Measurements from ENCODE around the gene USP40. TPM values are rescaled to one million over a fixed set of nuclear protein-coding genes. Genes with fewer than 3 reads are reported as not detected.

The USP40 gene
- total RNA-seq, 1 experiment from 2014 or later: 34.9 TPM

GRCh38 chr2:233571001-233571400 is 4.4 kb upstream of the USP40 start:
- TF ChIP-seq EZH2 (IDR thresholded peaks at IDR 0.05): no peak
- no peak for TF ChIP-seq SIN3A (IDR thresholded peaks at IDR 0.05; ENCODE audit: low read depth)
- no peak for TF ChIP-seq CEBPB (IDR thresholded peaks at IDR 0.05; ENCODE audit: low read depth)
- no peak for TF ChIP-seq CBX3 (IDR thresholded peaks at IDR 0.05; ENCODE audit: low read depth)
- TF ChIP-seq EZH2phosphoT487 (IDR thresholded peaks at IDR 0.05; ENCODE audit: borderline replicate concordance): no peak
- TF ChIP-seq POLR2AphosphoS5 (IDR thresholded peaks at IDR 0.05; ENCODE audit: low read depth, low read length): no peak
- no peak for TF ChIP-seq ATF3 (IDR thresholded peaks at IDR 0.05)
- no peak for TF ChIP-seq POLR2A (IDR thresholded peaks at IDR 0.05; ENCODE audit: borderline replicate concordance, extremely low read depth, insufficient read depth, insufficient read length)
- TF ChIP-seq FOSL1 (IDR thresholded peaks at IDR 0.05; ENCODE audit: low read depth): no peak
- no peak for TF ChIP-seq TCF7L2 (IDR thresholded peaks at IDR 0.05; ENCODE audit: borderline replicate concordance, extremely low read depth, insufficient read depth, insufficient read length)
- no peak for TF ChIP-seq SRF (IDR thresholded peaks at IDR 0.05; ENCODE audit: low read depth)
- H3K4me2 ChIP-seq (ENCODE audit: low read length): no peak overlapping the region

GRCh38 chr2:233565685-233566140 is 869 bp downstream of the USP40 start:
- Histone ChIP-seq H3K36me3 (ENCODE audit: control insufficient read depth in 1 of 2, insufficient read depth in 2 of 2, low read length in 2 of 2) (no peaks in the 10 kb centered on the region), H3K27me3 (ENCODE audit: insufficient read depth, low read length) (no peaks in the 10 kb centered on the region), H3K27ac (ENCODE audit: low read depth, low read length) (no peak overlapping the region; the same call in 1 of the 2 replicates), H3K4me2 (ENCODE audit: low read length) (peak overlapping the region; percentile 76), H3K9ac (ENCODE audit: low read length) (peak overlapping the region; percentile 97), H3K9me2 (ENCODE audit: insufficient read depth) (no peaks in the 10 kb centered on the region), H2AFZ (ENCODE audit: low read depth, low read length, poor library complexity, severe bottlenecking) (peak overlapping the region; percentile 35), H3K4me3 (replicated peaks in 1 of 2; ENCODE audit: low read depth in 1 of 2, low read length in 2 of 2) (peak overlapping the region; percentile 97 to 99), H3K9me3 (ENCODE audit: control insufficient read depth in 1 of 2, insufficient read depth in 1 of 2, low read depth in 1 of 2, low read length in 2 of 2) (no peaks in the 10 kb centered on the region), H3K4me1 (ENCODE audit: control insufficient read depth in 1 of 2, insufficient read depth in 2 of 2, low read length in 2 of 2) (peaks cover 3 to 7% of the 10 kb centered on the region in 2 experiments; a peak in 2 of 4 replicates), H4K20me1 (ENCODE audit: insufficient read depth) (no peaks in the 10 kb centered on the region), H3K79me2 (ENCODE audit: insufficient read depth, low read length) (0 out of 2 replicates have a peak, but pooled peaks cover 7% of the 10 kb centered on the region)
- intact Hi-C loops (cut with micrococcal nuclease): no loop called here
- ATAC-seq (no peak), DNase-seq (ENCODE audit: low read depth, low spot score) (no peak)
- TSS peak; percentile 58 for BruUV-seq (replicated peaks)
- TF ChIP-seq SRF (IDR thresholded peaks at IDR 0.05; ENCODE audit: low read depth) (no peak), POLR2A (IDR thresholded peaks at IDR 0.05; ENCODE audit: borderline replicate concordance, extremely low read depth, insufficient read depth, insufficient read length) (no peak), TCF7L2 (IDR thresholded peaks at IDR 0.05; ENCODE audit: borderline replicate concordance, extremely low read depth, insufficient read depth, insufficient read length) (no peak), ATF3 (IDR thresholded peaks at IDR 0.05) (no peak), SP1 (IDR thresholded peaks at IDR 0.05; ENCODE audit: low read depth) (no peak), SIN3A (IDR thresholded peaks at IDR 0.05; ENCODE audit: low read depth) (no peak), FOSL1 (IDR thresholded peaks at IDR 0.05; ENCODE audit: low read depth) (no peak), JUND (IDR thresholded peaks at IDR 0.05) (no peak), CEBPB (IDR thresholded peaks at IDR 0.05; ENCODE audit: low read depth) (no peak), ZFX (IDR thresholded peaks at IDR 0.05) (no peak), MAX (IDR thresholded peaks at IDR 0.05) (no peak)
- RAD21 ChIA-PET (ENCODE audit: low non-redundant PET in 1 of 2, low total read pairs in 2 of 2, uncharacterized antibody in 2 of 2, unreplicated experiment in 2 of 2): no interaction called here
- POLR2A ChIA-PET: interaction anchor here (1.7 kb wide), 1 partner anchor 8 kb away, joined by 10 read pairs; no protein-coding TSS in a partner anchor
- CTCF ChIA-PET: no interaction called here

More at GRCh38 chr2:233571001-233571400, 4.4 kb upstream of the USP40 start:
- Histone ChIP-seq H3K27me3 (ENCODE audit: insufficient read depth, low read length) (0 out of 2 replicates have a peak, but pooled peaks cover 2% of the 10 kb centered on the region), H3K27ac (ENCODE audit: low read depth, low read length) (no peak overlapping the region), H3K9me2 (ENCODE audit: insufficient read depth) (no peaks in the 10 kb centered on the region), H3K4me1 (ENCODE audit: control insufficient read depth in 1 of 2, insufficient read depth in 2 of 2, low read length in 2 of 2) (no peaks in the 10 kb centered on the region), H3K4me3 (replicated peaks in 1 of 2; ENCODE audit: low read depth in 1 of 2, low read length in 2 of 2) (no peak overlapping the region), H3K9ac (ENCODE audit: low read length) (no peak overlapping the region), H3K79me2 (ENCODE audit: insufficient read depth, low read length) (no peaks in the 10 kb centered on the region), H4K20me1 (ENCODE audit: insufficient read depth) (no peaks in the 10 kb centered on the region), H2AFZ (ENCODE audit: low read depth, low read length, poor library complexity, severe bottlenecking) (no peak overlapping the region), H3K36me3 (ENCODE audit: control insufficient read depth in 1 of 2, insufficient read depth in 2 of 2, low read length in 2 of 2) (no peaks in the 10 kb centered on the region), H3K9me3 (ENCODE audit: control insufficient read depth in 1 of 2, insufficient read depth in 1 of 2, low read depth in 1 of 2, low read length in 2 of 2) (no peaks in the 10 kb centered on the region)
- BruUV-seq (replicated peaks): no TSS peak
- CTCF ChIA-PET: no interaction called here
- ATAC-seq (no peak), DNase-seq (ENCODE audit: low read depth, low spot score) (no peak)
- intact Hi-C loops (cut with micrococcal nuclease): no loop called here
- POLR2A ChIA-PET: no interaction called here
- RAD21 ChIA-PET (ENCODE audit: low non-redundant PET in 1 of 2, low total read pairs in 2 of 2, uncharacterized antibody in 2 of 2, unreplicated experiment in 2 of 2): no interaction called here

All from HCT116 (cell line).